GM21390 (cell line): ENCODE measurements around the gene OPCML.

Experiments
- ATAC-seq: cut with Tn5 transposase; IDR thresholded peaks from one replicate; pipeline ENCODE4 v1.9.1; 2021; ENCODE audit not compliant: unreplicated experiment

The OPCML gene

DNA sequence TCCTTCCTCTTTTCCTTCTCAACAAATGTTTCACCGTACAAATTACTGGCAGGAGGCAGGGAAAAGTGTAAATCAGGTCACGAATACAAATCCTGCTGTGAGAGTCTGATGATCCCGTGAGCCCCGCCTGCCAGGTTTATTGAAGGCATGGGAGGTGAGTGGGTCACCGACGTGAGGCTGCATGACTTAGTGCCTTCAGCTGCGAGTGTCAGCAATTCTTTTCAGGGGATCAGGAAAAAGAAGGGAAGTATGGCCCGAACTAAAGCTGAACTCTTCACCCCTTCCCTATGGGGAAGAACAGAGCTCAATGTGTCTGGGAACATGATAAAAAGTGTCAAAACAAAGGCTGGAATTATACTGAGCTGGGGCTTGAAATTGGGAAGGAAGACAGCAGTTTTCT, 166.2 kb downstream of the OPCML start:
- ATAC-seq = no peak

DNA sequence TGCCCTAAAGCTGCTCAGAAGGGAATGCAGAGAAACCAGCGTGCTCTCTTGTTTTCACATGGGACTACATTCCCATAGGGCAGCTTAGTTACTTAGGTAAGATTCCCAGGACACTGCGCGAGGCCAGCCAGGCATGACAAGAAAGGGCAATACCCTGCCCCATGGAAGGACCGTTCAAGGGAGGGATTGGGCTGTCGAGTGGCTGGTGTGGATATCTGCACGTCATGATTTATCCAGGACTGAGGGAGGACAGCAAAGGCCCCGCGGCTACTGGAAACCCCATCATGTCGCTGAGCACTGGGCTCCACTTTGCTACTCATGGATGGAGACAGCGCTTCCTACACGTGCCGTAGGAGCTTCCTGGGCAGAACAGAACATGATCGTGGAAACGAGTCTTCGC, 169.4 kb downstream of the OPCML start:
- ATAC-seq = no peak

DNA sequence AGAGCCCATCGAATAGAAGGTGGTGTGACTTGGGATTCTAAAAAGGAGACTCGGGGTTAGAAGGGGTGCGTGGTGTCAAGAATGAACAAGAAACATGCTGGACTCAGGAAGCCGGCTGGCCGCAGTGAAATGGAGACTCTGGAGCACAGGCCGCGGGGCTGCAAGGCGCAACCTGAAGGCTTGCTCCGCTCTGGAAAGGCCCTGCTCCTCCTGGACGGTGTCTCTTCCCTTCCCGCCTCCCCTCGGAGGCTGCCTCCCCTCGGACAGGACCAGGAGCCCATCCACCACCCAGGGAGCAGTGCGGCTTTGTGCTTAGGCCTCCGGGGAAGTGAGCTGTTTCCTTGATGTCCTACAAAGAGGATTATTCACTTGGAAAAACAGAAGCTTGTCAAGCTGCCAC, 170.1 kb downstream of the OPCML start:
- ATAC-seq = no peak

DNA sequence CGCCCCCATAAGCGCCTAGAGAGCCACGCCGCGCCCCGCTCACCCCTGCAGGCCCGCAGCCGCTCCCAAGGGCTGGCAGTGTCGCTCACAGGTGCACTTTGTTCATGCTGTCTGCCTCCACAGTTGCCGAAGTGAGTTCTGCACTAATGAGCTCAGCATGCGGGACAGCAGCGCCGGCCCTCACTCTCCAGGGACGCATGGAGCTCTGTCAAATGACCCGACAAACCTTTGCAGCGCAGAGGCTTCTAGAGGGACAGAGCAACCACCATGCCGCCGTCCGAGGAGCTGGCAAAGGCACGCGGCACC, 170.7 kb downstream of the OPCML start:
- no peak for ATAC-seq

DNA sequence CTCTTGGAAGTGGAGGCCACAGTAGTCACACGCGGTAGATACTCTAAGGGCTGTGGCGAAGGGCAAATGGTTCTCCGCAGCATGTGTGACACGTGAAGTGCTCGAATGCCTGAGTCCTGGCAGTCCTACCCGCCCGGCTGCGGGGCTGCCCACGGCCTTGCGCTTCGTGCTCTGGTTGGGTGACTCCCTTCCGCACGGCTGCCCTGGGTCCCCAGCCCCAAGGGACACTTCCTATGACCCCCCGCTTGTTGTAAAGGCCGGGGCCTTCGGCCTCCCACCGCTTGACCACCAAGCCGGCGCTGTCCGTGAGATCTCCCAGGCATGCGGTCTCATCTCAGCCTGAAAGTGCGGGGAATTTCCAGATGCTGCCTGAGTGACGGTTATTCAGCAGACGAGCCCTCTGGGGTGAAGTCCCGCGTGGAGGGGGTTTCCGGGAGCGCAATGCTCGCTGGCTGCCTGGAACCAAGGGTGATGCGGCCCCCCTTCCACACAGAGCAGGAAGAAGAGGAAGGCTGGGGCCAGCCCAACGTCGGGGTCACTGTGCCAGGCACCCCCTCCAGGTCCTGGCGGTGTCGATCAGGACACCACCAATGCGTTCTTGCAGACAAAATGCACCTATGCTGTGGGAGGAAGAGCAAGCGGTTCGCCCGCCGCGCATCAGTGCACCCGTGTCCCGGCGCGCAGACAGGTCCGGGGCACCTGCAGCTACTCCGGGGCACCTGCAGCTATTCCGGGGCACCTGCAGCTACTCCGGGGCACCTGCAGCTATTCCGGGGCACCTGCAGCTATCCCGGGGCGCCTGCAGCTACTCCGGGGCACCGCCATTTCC, 171.2 kb downstream of the OPCML start:
- ATAC-seq = no peak

DNA sequence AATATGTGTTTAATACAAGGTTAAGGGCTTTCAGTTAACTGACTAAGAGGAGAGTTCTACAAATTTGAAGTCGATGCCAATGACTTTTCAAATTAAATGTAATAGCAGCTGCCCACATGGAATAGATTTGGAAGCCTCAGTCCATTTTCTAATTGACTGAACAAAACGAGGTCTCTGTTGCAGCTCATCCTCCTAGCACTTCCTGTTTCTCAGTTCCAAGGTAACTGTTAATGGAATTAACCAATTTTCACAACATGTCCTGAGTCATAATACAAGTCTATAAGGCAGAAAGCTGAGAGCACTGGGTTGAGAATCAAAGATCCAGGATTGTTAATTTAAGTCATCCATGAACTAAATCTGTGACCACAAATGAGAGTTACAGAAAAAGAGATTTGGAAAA, 177.2 kb downstream of the OPCML start:
- no peak for ATAC-seq

DNA sequence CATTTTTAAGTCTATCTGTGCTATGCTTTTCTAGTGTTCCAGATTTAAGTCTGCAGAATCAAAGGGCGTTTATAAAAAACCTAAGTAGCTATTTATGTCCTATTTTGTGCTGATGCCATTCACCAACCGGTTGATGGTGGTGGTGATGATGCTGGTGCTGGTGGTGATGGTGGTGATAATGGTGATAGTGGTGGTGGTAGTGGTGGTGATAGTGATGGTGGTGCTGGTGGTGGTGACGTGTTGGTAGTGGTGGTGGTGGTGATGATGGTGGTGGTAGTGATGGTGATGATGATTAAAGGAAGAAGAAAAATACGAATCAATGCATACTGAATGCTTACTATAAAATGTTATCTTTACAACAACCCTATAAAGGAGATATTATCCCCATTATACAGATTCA, 178.2 kb downstream of the OPCML start:
- ATAC-seq = no peak

DNA sequence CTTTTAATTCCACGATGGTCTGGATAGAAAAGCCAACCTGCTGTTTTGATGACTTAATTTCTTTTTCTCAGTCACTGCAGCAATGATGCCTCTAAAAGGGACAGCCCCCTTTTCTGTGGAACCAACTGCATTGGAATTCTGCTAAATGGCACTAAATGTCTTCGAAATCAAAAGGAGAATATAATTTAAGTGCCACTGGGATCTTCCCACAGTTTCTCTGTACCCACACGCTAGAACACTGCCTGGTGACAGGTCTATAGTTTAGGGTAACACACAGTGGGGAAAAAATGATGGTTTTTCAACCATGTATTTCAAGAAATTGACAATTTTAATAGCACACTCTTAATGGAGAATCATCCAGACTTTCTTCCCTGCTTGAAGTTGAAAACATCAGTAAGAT, 182.3 kb downstream of the OPCML start:
- ATAC-seq = no peak

DNA sequence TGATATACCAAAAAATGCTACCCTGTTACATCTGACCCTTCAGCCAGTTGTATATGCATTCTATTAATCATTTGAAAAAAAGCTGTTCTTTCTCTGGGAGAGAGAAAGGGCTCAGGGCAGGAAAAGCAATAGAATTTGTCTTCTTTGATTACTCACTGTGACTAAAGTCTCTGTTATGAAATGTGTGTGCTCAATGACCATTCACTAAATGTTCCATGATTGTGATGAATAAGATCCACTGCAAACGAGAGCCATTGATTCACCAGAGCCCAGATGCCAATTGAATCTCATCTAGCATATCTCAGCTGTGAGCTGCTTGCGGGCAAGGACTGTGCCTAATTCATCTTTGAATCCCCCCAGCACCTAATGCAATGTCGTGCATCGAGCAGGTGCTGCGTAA, 184.3 kb downstream of the OPCML start:
- no peak for ATAC-seq

DNA sequence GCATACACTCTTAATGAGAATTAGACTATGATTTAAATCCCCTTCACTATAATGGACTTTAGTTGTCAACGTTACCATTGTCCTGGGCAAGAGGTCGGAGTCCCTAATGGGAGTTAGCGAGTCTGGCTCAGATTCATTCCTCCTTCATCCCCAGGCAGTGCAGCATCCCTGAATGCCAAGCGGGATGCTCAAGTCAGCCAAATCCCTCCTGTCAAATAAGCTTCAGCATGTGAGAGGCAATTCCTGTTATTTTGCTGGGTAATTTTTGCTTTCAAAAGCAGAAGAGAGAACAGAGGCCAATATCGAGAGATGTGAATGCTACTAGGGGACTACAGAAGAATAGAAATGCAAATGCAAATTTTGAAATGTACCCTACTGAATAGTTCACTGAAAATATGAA, 186.2 kb downstream of the OPCML start:
- ATAC-seq = no peak

DNA sequence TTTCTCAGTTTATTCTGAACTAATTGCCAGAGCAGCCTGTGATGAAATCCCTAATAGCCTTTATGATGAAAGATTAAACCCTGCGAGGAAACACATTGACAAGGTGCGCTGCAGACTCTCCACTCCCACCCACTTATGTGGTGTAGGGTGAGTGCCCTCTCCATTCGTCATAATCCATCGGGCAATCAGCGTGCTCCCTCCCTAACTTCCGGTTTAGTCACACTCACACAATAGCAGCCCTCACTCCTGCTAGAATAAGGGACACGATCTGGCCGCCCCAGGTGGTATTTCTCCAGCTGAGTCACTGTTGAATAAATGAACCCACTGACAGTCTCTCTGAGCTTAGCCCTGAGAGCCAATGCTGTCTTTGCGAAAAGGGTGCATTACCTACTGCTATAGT, 188.3 kb downstream of the OPCML start:
- ATAC-seq = no peak

DNA sequence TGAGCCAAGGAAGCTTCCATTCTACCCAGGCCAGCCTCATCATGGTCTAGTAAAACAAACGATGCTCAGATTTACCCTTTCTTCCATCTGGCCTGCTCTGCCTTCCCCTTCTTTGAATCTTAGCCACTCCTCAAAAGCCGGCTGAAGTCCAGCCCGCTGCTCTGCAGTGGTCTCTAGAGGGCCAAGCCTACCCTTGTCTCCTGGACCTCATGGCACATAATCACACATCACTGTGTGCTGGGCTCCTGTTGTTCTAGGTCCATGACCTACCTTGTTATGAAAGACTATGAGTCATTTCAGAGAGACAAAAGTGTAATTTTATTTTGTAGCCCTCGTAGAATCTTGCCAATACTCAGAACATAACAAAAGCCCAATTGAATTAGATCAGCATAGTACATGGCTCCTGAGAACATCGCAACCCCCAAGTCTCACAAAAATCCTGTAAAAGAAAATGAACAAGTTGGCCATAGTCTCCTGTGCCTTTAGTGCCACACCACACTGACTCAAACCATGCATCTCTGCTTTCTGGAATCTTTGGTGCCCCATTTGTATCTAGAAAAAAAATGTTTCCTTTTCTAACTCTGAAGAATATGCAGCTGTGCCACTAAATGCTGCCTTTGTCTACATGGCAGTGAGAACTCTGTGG, 192.7 kb downstream of the OPCML start:
- ATAC-seq = no peak

DNA sequence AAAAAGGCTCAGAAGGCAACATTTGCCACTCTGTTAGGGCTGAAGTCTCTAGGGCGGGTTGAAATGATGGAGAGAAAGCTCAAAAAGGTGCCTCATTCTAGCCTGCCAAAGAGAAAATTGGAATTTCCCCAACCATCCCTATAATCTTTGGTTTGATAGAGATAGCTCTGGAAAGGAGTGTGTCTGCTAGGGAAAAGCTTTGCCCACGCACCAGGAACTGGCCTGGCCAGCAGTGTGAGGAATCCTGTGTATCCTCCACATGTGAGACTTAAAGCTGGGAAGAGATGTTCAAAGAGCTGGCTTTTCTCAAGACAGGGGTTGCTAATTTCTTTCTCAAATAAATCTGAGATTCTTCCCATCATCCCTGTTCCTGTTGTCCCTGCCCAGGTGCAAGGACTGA, 193.7 kb downstream of the OPCML start:
- ATAC-seq = no peak

DNA sequence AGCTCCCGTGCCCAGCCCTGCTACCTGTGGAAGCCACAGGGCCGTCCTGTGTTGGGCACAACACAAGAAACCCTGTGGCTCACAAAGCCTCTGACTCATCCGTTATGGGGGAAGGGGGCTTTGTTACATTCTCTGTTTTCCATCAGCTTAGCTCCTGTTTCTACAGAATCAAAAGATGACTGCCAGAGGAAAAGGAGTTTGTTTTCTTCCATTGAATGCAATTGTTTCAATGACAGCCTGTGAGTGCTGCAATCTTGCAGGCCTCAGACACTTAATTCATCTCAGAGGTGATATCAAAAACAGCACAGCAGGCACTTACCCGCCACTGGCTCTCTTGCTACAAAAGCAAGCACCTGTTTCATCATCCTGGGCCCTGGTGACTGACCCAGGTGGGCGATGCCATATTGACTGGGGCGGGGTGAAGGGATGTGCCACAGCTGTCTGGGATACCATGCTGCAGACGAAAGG, 194.3 kb downstream of the OPCML start:
- ATAC-seq = no peak

DNA sequence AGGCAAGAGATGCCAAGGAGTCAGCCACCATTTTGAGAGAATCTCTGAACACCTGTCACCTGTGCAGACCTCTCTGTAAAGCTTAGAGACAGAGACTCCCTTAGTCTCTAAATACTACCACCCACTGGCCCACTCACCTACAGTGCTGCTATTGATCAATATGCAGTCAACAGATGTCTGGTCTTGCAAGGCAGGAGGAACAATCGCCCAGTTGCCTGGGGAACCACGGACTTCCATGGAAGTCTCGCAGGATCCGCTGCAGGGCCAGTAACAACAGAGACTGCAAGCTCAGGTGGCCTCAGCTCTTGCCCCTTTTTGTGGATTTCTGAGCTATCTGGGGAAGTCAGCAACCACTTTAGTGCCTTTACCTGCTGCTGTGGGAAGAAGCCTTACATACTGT, 195.1 kb downstream of the OPCML start:
- ATAC-seq = no peak

DNA sequence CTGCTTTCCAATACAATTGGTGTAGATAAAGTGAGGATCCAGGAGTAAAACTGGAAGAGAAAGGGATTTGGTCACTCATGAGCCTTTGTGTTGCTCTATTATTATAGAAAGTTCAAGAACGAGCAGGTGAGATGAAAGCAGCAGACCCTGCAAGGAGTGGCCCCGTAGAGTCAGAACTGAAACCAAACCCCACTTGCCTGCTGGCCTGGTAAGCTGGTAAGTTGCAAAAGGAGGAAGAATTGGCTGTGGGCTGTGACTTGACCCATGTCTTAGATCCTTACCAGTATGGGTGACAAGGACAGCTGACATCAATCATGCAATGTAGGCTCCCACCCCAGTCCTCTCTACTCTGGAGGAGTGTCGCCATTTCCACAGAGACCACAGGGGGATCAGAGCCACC, 201.3 kb downstream of the OPCML start:
- ATAC-seq = no peak

DNA sequence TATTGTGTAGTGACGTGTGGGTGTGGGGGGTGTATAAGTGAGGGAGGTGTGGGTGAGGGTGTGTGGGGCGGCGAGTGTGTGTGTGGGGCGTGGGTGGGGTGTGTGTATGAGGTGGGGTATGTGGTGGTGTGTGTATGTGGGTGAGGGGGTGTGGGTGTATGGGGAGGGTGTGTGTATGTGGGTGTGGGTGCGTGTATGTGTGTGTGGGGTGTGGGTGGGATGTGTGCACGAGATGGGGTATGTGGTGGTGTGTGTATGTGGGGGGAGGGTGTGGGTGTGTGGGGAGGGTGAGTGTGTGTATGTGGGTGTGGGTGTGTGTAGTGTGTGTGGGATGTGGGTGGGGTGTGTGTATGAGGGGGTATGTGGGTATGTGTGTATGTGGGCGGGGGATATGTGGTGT, 205.5 kb downstream of the OPCML start:
- ATAC-seq = no peak

DNA sequence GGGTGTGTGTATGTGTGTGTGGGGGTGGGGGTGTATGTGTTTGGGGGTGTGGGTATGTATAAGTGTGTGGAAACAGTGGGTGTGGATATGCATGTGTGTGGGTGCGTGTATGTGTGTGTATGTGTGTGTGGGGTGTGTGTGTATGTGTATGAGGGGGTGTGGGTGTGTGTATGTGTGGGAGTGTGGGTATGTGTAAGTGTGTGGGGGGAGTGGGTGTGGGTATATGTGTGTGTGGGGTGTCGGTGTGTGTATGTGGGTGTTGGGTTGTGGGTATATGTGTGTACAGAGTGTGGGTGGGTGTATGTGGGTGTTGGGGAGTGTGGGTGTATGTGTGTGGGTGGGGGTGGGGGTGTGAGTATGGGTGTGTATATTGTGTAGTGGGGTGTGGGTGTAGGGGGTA, 206.0 kb downstream of the OPCML start:
- no peak for ATAC-seq

DNA sequence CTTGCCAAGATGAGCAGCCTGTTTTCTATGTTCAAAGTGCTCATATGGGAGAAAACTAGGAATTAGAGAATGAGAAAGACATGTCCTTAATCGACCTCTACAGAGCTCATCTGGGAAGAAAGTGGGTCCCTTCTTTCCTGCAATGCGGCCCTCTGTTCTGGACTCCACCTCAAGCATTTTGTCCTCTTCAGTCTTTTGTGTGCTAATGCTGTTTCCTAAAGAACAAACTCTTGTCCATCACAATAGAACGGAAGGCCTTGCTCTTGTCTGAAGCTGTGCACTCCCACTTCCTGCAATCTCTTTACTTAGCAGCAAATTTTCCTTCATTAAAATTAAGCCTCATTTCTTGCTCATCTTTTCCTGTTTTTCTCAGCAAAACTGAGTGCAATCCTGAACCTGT, 206.6 kb downstream of the OPCML start:
- no peak for ATAC-seq

DNA sequence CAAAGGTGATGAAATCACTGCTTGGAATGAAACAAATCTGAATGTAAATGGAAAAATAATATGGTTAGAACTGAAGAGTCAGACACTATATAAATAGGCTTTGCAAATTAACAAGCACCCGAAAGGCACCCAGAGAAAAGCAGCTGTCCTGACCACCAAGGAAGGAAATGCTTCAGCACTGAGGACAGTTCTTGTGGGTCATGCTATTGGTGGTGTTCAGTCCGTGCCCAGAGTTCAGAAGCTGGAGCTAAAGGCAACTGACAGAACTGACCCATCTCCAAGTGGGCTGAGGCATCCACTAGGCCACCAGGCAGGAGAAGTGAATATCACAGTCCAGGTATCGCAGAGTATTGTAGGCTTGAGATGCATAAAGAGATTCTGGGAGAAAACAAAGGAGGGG, 208.9 kb downstream of the OPCML start:
- ATAC-seq = no peak

DNA sequence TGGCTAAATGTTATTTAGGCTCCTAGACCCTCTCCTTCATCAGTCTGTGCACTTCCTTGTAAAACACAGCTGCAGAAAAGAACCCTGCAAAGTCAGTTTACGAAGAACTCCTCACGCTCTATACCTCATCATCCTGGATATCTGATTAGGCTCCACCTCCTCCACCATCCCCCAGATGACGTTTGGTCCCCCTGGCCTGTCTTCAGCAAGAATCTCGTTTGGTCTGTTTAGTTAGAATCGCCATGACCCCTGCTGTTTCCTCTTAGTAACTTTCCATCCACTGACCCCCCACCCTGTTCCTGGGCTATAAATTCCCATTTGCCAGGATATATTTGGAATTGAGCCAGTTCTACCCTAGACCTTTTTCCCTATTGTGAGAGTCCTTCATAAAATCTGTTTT, 214.1 kb downstream of the OPCML start:
- no peak for ATAC-seq

DNA sequence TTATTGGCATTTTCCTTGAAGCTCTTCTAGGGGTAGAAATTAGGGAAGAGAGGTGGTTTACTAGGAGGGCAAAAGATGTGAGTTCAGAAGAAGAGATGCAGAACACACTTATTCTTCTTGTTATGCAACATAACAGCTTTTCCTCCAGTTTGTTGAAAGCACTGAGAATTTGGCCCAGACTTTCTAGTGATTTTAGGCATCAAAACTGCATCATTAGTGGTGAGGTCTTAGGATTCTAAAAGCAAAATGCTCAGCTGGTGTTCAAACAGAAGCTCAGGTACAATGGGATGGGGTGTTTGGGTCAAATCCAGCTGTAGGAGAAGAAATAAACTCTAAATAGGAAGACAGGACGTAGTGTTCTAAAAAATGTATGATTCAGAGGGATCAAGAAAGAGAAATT, 221.1 kb downstream of the OPCML start:
- ATAC-seq = no peak

DNA sequence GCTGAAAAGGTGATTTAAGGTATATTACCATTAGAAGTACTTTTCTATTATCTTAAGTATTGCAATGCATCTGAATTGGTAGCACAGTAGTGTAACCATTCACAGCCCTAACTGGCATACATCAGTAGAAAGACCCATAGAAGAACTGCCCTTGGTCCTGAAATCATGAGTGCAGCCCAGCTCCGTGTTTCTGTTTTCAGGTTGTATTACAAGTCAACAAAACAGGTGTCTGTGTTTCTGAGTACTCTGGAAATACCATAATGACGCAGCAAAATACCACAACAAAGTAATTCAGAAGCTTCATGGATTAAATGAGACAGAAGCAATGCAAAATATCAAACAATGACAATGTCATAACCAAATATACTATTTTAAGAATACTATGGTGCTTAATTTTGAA, 226.3 kb downstream of the OPCML start:
- no peak for ATAC-seq
